GM12872 (cell line): ENCODE data around the gene FGF14.
A peak's percentile ranks its signal among the peaks of the same experiment; 100 is the strongest.

Source experiments
- TF ChIP-seq, protein P1 (sequence below): IDR thresholded peaks from 3 replicates; pipeline ENCODE4 v1.5.1; 2011; ENCODE audit warnings: low read depth, mild to moderate bottlenecking, low read length, moderate library complexity; ENCODE audit not compliant: insufficient read depth

FGF14 gene

GRCh38 chr13:102198418-102199311 lies 203.2 kb downstream of the FGF14 start:
- TF ChIP-seq, protein P1, sequence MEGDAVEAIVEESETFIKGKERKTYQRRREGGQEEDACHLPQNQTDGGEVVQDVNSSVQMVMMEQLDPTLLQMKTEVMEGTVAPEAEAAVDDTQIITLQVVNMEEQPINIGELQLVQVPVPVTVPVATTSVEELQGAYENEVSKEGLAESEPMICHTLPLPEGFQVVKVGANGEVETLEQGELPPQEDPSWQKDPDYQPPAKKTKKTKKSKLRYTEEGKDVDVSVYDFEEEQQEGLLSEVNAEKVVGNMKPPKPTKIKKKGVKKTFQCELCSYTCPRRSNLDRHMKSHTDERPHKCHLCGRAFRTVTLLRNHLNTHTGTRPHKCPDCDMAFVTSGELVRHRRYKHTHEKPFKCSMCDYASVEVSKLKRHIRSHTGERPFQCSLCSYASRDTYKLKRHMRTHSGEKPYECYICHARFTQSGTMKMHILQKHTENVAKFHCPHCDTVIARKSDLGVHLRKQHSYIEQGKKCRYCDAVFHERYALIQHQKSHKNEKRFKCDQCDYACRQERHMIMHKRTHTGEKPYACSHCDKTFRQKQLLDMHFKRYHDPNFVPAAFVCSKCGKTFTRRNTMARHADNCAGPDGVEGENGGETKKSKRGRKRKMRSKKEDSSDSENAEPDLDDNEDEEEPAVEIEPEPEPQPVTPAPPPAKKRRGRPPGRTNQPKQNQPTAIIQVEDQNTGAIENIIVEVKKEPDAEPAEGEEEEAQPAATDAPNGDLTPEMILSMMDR = no peak

DNA sequence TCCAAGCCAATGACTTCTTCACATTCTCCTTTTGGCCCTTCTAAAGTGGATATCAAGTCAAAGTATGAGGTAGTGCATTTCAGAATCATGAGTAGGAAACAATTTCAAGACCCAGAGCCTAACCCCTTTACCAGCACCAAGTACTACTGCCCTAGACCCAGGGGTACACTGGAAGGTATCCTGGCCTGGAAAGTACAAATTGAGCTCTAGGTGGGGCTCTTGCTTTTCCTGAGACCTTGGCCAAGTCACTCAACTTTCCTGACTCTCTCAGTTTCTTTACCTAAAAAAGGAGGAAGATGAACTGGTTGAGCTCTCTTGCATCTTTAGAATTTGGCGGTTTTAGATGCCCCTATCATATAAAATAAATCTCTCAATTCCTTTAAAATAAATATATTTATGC lies 204.7 kb downstream of the FGF14 start:
- TF ChIP-seq, protein P1 = peak; percentile 41

DNA sequence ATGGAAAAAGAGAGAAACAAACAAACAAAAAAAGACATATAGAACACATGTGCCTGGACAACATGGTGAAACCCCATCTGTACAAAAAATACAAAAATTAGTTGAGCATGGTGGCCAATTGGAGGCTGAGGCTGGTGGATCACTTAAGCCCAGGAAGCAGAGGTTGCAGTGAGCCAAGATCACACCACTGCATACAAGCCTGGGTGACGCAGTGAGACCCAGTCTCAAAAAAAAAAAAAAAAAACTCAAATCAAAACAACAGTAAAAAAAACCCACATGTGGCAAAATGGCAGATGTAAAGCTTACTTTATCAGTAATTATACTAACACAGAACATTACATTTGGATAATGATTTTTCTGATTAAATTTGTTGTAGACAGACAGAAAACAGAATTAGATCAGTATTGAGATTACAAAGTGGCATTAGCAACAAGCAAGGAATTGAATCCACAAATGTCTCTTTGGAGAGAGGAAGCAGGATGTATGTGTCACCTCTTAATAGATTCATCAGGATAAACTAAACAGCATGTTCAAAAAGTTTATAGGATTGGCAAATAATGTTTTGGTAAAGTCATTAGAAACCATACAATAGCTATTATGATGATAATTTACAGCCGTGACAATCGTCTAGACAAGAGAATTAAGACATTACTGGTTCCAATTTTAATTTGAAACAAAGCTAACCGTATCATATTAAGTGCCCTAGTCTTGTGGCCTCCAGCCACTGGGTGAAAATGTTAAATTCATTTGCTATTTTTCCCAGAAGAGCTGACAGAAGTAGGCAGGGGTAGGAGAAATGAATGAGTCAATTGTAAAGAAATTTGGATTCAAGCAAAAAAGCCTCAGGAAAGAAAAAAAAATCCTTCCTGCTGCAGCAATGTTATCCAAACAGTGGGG lies 206.0 kb downstream of the FGF14 start:
- TF ChIP-seq, protein P1 = no peak

DNA sequence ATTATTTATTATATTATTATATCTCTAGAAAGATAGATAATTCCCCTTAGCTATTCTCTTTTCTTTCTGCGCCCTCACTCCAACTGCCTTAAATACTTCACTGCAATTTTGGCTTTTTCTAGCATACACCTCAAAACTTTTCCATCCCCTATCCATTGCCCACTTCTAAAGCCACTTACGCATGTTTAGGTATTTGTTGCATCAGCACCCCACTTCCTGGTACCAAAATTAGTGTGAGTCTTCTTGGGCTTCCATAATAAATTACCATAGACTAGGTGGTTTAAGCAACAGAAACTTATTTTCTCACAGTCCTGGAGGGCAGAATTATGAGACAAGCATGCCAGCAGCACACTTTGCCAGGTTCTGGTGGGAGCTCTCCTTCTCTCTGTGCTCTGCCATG lies 209.0 kb downstream of the FGF14 start:
- TF ChIP-seq, protein P1 = no peak

DNA sequence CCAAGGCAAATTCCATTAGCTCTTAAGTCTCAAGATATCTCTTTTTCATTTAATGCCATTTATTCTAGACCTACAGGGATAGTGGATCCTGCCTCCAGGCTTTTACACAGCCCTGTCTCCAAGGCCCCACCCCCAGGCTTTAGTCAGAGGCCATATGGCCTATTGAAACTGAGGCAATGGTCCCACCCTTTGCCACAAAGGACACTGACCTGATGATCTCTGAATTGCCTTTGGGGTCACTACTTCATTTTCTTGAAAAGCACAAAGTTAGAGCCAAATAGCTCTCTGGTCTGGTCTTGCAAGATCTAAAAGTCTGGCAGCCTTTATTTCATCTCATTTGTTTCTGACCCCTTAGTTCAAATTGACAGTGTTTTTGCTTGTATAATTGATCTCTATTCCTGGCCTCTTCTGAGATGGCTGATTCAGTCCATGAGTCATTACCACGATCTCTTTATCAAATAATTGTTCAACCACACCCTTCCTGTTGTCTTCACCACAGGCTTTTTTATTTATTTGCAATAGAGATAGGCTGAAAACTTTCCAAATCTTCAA lies 209.8 kb downstream of the FGF14 start:
- TF ChIP-seq, protein P1 = no peak

DNA sequence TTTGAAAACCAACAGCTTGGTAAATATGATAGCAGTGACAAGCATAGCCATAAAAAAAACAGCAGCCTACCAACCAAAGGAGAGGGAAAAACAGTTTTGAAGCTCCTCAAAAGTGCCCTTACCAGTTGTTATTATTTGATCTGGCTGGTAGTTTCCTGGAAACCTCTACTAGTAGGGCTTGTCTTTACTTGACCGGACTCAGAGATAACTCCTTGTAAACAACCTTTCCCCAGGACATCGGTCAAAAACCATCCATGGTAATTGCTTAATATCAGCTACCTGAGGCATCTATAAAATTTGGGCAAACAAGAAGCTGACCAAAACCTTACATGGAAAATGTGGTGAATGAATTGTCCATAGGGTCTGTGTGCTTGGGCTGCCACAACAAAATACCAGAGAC lies 210.9 kb downstream of the FGF14 start:
- TF ChIP-seq, protein P1 = no peak

GRCh38 chr13:102187313-102187712 lies 214.5 kb downstream of the FGF14 start:
- TF ChIP-seq, protein P1 = no peak
